Muscle of back (tissue), 13 donors: ENCODE data around the gene GALP. TPM values are rescaled to one million over a fixed set of nuclear protein-coding genes. Genes with fewer than 3 reads are reported as not detected.
"Not testable (repeated sequence)": the region's sequence is repeated elsewhere in the genome, so short reads cannot be mapped to it uniquely, and the experiment has no call there.

ENCODE experiments used
- DNase-seq, 3 donors: peaks; one replicate each; pipeline versions ENCODE4 v3.0.0 to v3.0.0-alpha.2; 2013
- long read RNA-seq, 9 donors: transcript quantifications; one replicate each; lab custom pipeline, GENCODE V29; 2026
- polyA plus RNA-seq, 10 donors: library from polyadenylated mRNA; unstranded; fragments of 120-200 nt; gene quantifications; one replicate each; pipeline ENCODE4 v1.2.1, GENCODE V29; 2013; ENCODE audit not compliant: insufficient read length in 10 of 10

The GALP gene
- polyA plus RNA-seq = not detected
- long read RNA-seq, donor 1 = 0 reads
- long read RNA-seq, donor 2 = 0 reads
- long read RNA-seq, donor 3 = 0 reads
- long read RNA-seq, donor 4 = 0 reads
- long read RNA-seq, donor 5 = 0 reads
- long read RNA-seq, donor 6 = 0 reads
- long read RNA-seq, donor 7 = 0 reads
- long read RNA-seq, donor 8 = 0 reads
- long read RNA-seq, donor 9 = 0 reads

DNA sequence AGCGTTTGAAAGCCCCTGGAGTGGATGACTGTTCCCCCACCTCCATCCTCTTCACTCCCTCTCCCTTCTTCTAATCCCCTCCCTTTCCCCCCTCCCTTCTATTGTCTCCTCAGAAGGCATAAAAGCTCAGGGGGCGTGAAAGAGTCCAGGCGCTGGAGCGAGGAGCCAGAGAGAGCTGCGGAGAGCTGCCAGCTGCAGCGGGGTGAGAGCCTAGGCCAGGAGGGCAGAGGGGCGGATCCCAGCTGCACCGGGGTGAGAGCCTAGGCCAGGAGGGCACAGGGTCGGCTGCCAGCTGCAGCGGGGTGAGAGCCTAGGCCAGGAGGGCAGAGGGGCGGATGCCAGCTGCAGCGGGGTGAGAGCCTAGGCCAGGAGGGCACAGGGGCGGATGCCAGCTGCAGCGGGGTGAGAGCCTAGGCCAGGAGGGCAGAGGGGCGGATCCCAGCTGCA is at the start of gene GALP:
Gene GALP, plus strand, starts transcription at position 148 of the 447 bp plus-strand sequence. CDS start 1,101 bp downstream, outside the sequence.
- DNase-seq = not testable (repeated sequence)

- peak in 1 of 3 donors; percentile 6 for DNase-seq
Measured at GRCh38 chr19:56126983-56127780, 48.6 kb upstream of the GALP start.

GRCh38 chr19:56130006-56130405 is 45.8 kb upstream of the GALP start:
- no peak for DNase-seq

GRCh38 chr19:56131651-56132050 is 44.2 kb upstream of the GALP start:
- no peak for DNase-seq

- peak in 1 of 3 donors; percentile 50 for DNase-seq
Measured at GRCh38 chr19:56132316-56132822, 43.4 kb upstream of the GALP start.

- no peak for DNase-seq
Measured at GRCh38 chr19:56133858-56134653, 41.8 kb upstream of the GALP start.

DNA sequence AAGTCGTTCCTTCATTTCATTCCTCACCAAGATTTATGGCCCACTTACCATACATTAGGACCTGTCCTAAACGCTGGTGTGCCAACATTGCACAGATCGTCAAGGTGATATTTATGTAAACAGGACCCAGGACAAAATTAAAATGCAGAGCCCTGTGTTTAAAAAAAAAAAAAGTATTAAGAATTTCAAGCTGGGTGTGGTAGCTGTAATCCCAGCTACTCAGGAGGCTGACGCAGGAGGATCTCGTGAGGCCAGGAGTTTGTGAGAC is 41.2 kb upstream of the GALP start:
- DNase-seq = no peak

DNA sequence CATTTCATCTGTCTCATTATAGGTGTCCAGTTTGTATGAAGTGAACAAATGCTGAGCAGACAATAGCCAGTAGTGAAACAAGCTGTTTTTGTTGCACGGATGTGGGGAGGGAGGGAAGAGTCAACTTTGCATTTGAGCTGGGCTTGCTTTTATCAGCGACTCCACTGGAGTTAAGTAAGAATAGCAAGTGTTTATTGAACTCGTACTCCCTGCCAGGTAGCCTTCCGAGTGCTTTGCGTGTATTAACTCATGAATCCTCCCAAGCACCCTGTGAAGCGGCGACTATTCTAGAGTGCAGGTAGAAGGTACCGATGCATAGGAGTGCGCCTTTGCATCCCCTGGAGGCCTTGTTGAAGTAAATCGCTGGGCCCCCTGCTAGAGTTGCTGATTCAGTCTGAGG is 39.4 kb upstream of the GALP start:
- no peak for DNase-seq

GRCh38 chr19:56137405-56137804 is 38.4 kb upstream of the GALP start:
- no peak for DNase-seq

DNA sequence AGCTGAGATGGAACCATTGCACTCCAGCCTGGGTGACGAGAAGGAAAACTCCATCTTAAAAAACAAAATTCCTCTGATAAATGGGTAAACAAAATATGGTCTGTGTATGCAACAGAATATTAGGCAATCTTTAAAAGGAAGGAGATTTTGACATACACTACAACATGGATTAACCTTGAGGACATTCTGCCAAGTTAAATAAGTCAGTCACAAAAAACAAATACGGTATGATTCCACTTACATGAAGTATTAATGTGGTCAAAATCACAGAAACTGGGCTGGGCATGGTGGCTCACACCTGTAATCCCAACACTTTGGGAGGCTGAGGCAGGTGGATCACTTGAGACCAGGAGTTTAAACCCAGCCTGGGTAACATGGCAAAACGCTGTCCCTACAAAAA is 37.7 kb upstream of the GALP start:
- no peak for DNase-seq

DNA sequence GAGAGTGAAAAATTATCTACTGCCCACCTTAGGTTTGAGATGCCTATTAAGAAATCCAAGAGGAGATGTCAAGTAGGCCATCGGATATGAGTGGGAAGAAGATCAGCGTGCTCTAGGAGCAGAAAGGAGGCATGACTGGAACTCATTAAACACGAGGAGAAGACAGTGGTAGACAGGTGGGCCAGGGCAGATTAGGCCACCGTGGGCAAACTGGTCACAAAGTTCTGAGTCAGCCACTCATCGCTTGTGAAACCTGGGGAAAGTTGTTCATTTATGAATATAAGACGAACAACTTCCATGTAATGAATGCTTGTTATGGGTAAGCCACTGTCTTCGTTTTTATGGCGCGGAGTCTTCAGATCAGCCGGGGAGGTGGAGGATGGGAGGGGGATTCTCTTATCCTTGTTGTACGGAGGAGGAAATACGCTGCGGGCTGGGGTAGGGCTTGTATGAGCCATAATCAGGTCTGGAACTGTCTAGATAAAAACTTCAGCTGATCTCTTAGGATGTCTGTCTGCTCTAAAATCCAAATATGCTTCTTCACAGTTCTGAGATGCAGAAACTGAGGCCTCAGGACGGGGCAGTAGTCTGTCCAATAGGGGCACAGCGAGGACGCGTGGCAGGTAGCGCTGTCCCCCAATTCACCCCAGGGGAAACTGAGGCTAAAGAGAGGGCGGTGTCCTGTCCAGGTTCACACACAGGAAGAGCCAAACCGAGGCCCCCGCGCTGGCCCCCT is 35.8 kb upstream of the GALP start:
- no peak for DNase-seq

DNA sequence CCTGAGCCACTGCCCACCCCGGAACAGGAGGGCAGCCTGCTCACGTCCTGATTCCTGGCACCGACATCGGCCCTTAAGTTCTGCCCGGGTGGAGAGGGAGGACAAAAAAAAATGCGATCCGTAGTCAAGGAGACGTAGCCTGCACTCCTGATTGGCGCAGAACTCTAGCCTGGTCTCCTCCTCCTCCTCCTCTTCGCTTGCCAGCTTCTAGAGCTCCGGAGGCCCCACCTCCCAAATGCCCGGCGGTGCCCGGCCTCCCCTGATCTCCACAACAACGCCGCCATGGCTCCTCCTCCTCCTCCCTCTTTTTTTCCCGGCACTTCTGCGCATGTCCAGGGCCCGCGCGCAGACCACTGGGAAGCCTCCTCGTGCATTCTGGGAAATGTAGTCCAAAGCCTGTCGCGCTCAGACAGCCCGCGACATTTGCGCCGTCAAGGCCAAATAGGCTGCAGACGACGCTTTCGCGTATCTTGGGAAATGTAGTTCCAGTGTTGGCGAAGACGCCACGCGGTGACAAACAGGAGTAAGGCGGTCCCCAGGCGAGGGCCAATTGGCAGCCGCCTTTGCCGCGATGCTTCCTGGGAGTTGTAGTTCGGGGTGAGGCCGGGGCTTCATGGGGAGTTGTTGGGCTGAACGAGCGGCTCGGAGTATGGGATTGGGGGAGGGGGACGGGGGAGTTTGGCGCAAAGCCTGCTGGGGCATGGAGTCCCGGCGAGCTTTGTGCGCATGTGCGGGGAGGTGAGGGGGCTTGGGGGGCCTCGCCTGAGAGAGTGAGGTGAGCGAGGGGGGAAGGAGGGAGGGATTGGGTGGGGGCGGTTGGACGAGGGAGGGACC is 35.0 kb upstream of the GALP start, which contains the start of gene ZNF444:
Gene ZNF444, plus strand, starts transcription at position 705 of the 834 bp plus-strand sequence. CDS start 5,625 bp downstream, outside the sequence.
- DNase-seq = peak; percentile 99

DNA sequence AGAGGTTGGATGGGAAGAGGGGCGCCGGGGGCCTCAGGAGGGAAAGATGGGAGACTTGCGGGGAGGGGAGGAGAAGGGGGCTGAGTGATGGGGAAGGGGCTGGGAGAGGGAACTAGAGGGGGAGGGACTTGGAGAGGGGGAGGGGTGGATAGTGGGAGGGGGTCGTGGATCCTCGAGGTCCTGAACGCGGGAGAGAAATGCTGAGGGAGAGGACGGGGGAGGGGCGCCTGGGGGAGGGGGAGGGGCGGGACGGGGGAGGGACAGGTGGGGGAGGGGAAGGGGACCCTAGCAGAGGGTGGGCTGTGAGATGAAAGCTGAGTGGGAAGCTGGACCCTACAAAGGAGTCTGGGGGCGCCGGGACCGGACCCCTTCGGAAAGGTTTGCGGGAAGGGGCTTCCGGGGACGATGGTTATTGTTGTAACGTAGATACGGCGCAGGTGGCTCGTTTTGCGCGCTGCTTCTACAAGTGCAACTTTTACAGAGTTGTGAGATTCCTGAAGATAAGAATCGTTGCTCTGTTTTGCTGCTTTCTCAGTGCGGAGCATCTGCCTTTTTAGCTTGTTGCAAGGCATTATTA is 34.3 kb upstream of the GALP start:
- peak in 1 of 3 donors; percentile 55 for DNase-seq

DNA sequence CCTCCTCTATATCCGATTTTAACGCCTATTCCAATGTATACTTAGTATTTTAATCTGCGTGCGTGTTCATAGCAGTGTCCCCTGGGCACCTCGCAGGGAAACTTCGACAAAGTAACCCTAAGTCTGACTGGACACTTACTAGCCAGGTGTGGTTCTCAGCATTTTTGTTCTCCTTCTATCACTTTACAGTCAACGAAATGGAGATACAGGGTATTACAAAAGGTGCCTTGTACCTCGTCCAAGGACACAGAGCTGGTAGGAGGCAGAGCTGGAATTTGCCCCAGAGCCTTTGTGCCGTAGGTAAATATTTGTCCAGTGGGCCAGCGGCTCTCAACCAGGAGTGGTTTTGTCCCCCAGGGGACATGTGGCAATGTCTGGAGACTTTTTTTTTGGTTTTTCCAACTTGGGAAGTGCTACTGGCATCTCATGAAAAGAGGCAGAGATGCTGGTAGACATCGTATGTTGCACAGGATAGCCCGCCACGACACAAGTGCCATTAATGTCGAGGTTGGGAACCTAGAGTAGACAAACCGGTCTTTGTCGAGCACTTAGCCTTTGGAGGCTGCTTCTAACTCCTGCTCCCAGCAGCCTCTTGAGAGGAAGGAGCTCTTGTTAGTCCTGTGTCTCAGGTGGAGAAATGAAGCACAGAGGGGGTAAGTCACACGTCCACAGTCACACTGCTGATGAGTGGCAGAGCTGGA is 33.6 kb upstream of the GALP start:
- no peak for DNase-seq

DNA sequence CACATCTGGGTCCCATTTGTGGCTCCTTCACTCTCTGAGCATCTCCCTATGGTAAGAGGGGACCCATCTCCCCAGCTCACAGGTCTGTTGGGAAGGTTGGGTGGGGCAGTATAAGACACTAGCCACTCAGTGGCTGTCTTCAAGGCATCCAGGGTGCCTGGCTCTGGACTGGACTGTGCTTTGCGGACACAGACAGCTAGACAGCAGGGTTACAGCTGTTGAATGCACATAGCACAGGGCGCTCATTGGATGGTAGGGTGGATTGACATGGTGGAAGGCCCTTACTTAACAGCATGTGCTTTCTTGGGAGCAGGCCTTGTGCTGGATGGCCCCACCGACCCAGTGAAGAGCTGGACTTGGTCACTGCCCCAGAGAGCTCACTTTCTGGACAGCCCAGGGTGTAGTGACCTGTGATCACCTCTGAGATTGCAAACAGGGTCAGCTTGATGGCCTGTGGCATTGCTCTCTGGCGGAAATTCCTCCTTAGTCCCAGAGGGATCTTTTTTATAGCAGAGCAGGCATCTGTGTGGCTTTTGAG is 32.8 kb upstream of the GALP start:
- DNase-seq = no peak

DNA sequence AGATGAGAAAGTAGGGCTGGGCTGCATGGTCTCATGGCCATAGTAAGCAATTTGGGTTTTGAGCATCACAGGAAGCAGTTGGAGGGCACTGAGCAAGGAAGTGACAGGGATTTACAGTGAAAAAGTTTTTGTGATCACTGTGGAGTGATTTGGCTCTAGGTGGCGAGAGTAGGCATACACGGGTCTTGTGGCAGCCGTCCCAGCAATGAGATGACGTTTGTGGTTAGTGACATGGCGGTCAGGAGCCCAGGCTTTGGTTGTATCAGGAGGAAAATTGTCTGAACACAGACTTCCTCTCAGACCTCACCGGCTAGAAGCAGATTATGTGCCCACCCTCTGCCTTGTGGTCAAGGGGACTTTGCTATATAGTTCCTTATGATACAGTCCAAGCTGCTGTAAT is 31.4 kb upstream of the GALP start:
- no peak for DNase-seq

DNA sequence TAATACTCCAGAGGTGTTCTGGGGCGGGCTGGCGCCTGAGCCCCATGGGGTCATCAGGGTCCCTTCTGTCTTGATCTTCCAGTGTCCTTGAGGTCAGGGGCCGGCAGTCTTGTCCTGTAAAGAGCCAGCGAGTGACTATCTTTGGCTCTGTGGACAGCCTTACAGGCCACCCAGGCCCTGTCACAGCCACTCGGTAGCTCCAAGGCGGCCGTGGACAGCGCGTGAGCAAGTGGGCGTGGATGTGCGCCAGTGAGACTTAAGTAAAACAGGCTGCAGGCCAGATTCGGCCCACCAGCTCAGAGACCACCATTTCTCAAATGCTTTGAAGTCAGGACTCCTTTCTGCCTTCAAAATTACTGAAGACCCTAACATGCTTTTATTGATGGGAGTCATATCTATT is 31.0 kb upstream of the GALP start:
- no peak for DNase-seq

DNA sequence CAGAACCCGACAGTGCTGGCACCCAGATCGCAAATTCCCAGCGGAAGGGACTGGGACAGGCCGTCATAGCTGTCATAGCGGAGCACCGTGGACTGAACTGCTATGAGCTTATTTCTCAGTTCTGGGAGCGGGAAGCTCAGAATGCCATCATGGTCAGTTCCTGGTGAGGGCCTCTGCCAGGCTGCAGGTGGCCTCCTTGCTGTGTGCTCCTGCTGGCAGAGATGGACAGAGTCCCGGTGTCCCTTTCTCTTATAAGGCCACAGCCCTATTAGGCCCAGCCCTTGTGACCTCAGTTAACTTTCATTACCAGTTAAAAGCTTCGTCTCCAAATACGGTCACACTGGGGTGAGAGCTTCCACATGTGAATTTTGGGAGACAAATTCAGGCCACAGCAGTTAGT is 30.1 kb upstream of the GALP start:
- no peak for DNase-seq

GRCh38 chr19:56146904-56147303 is 28.9 kb upstream of the GALP start:
- DNase-seq = peak in 1 of 3 donors; percentile 30
